Measurements from ENCODE around the gene CRADD. TPM values are rescaled to one million over a fixed set of nuclear protein-coding genes. Genes with fewer than 3 reads are reported as not detected.

Gene CRADD
- total and polyA plus RNA-seq, 2 donors (not counting 1 experiment from before 2014, with no cell fraction given), result 5.8 to 15.1 TPM

DNA sequence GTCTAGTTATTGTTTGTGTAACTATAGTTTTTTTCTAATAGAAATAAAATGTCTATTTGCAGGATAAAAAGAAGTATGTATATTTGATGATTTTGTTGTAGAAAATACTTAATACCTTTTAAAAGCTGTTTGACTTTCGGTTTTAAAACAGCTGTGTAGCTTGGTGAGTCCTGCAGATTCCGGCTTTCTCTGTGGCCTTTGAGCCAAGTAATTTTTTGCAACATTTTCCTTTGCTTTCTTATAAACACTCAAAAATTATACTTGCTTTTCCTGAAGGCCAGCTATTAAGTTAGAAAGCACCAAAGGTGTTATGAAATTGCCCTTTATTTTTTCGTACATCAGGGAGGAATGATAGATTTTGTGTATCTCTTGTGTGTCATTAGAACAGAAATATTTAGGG lies 63.6 kb downstream of the CRADD start:
- Histone ChIP-seq H3K4me1 (ENCODE audit: control insufficient read depth in 2 of 2, insufficient read depth in 2 of 2, low read length in 2 of 2) (peaks cover 8 to 15% of the 10 kb centered on the region in 2 donors), H3K27me3 (replicated peaks in 1 of 4; ENCODE audit: control extremely low read depth in 1 of 4, control insufficient read depth in 3 of 4, insufficient read depth in 4 of 4, low read length in 3 of 4) (no peaks in the 10 kb centered on the region), H3K36me3 (replicated peaks in 1 of 2; ENCODE audit: control extremely low read depth in 1 of 2, control insufficient read depth in 1 of 2, extremely low read depth in 1 of 2, insufficient read depth in 2 of 2, low read length in 1 of 2) (no peaks in the 10 kb centered on the region), H3K9ac (ENCODE audit: low read length) (peak overlapping the region; percentile 90), H3K4me3 (ENCODE audit: control extremely low read depth in 1 of 5, extremely low read depth in 1 of 5, insufficient read depth in 1 of 5, low read depth in 2 of 5, low read length in 4 of 5) (peak overlapping the region in 3 of 5 experiments; percentile 7 to 93 (median 9)), H3K9me3 (ENCODE audit: control extremely low read depth in 1 of 3, control insufficient read depth in 2 of 3, insufficient read depth in 1 of 3, low read length in 2 of 3) (no peaks in the 10 kb centered on the region), H3K79me2 (ENCODE audit: control insufficient read depth, insufficient read depth, low read length) (no peaks in the 10 kb centered on the region), H3K4me2 (replicated peaks; ENCODE audit: low read depth, low read length, poor library complexity, severe bottlenecking) (peak overlapping the region; percentile 93), H2AFZ (ENCODE audit: insufficient read depth, low read depth, low read length, poor library complexity, severe bottlenecking) (peak overlapping the region; percentile 95), H4K20me1 (ENCODE audit: control insufficient read depth, insufficient read depth, low read length, poor library complexity, severe bottlenecking) (no peaks in the 10 kb centered on the region), H3K27ac (ENCODE audit: low read length in 2 of 2) (no peak overlapping the region)
- CTCF ChIA-PET, result interaction anchor here (1.9 to 3.5 kb wide), 3 partner anchors 64 to 360 kb away, joined by 7 to 27 read pairs (median 15); partner anchors contain the start of gene CRADD
- peak overlapping the region; percentile 92 for H3K4me3 Mint-ChIP-seq
- no CpG with 5 or more reads among the region's 3 CpGs for WGBS (ENCODE audit: insufficient coverage)
- H3K27ac Mint-ChIP-seq, result no peak overlapping the region
- DNase-seq (peak; percentile 19), ATAC-seq (ENCODE audit: low read depth) (no peak)
- intact Hi-C loops (cut with micrococcal nuclease), result loop anchor here (2.0 to 5.0 kb wide), 3 partner anchors 64 to 813 kb away; partner anchors contain the start of genes CRADD, EEA1 and NUDT4
- POLR2A ChIA-PET, result no interaction called here
- no peak for TF ChIP-seq EZH2 (IDR thresholded peaks at IDR 0.05; ENCODE audit: borderline replicate concordance, insufficient read depth, low read depth, low read length, poor library complexity, severe bottlenecking)
- TF ChIP-seq, protein P1, sequence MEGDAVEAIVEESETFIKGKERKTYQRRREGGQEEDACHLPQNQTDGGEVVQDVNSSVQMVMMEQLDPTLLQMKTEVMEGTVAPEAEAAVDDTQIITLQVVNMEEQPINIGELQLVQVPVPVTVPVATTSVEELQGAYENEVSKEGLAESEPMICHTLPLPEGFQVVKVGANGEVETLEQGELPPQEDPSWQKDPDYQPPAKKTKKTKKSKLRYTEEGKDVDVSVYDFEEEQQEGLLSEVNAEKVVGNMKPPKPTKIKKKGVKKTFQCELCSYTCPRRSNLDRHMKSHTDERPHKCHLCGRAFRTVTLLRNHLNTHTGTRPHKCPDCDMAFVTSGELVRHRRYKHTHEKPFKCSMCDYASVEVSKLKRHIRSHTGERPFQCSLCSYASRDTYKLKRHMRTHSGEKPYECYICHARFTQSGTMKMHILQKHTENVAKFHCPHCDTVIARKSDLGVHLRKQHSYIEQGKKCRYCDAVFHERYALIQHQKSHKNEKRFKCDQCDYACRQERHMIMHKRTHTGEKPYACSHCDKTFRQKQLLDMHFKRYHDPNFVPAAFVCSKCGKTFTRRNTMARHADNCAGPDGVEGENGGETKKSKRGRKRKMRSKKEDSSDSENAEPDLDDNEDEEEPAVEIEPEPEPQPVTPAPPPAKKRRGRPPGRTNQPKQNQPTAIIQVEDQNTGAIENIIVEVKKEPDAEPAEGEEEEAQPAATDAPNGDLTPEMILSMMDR (IDR thresholded peaks at IDR 0.05), result no peak
- H3K27me3 Mint-ChIP-seq, result no peaks in the 10 kb centered on the region
- no peaks in the 10 kb centered on the region for H3K9me3 Mint-ChIP-seq (ENCODE audit: insufficient read depth)
- H3K4me1 Mint-ChIP-seq, result peaks cover 29% of the 10 kb centered on the region

DNA sequence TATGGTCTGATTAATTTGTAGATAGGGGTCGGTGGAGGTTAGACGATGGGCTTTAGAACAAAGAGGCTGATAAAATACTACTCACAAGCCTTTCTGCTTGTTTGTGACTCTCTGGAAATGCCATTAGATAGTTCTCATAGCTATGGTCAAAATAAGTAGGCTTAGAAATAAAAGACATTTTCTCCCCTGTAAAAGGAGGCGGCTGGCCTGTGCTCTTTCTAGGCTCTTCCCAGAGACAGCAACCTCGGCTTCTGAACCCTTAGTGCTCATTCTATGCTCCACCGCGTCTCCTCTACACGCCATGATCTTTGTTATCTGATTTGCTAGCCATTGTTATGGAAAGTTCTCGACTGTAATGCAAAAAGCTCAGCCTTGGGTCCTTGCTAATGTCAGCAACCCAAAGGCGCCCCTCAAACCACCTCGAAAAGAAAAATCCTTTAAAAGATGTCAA lies 64.5 kb downstream of the CRADD start:
- Histone ChIP-seq H3K4me1 (ENCODE audit: control insufficient read depth in 2 of 2, insufficient read depth in 2 of 2, low read length in 2 of 2) (peaks cover 8 to 15% of the 10 kb centered on the region in 2 donors), H3K9me3 (ENCODE audit: control extremely low read depth in 1 of 3, control insufficient read depth in 2 of 3, insufficient read depth in 1 of 3, low read length in 2 of 3) (no peaks in the 10 kb centered on the region), H3K79me2 (ENCODE audit: control insufficient read depth, insufficient read depth, low read length) (no peaks in the 10 kb centered on the region), H3K4me2 (replicated peaks; ENCODE audit: low read depth, low read length, poor library complexity, severe bottlenecking) (peak overlapping the region; percentile 93), H3K27me3 (replicated peaks in 1 of 4; ENCODE audit: control extremely low read depth in 1 of 4, control insufficient read depth in 3 of 4, insufficient read depth in 4 of 4, low read length in 3 of 4) (no peaks in the 10 kb centered on the region), H4K20me1 (ENCODE audit: control insufficient read depth, insufficient read depth, low read length, poor library complexity, severe bottlenecking) (no peaks in the 10 kb centered on the region), H3K4me3 (ENCODE audit: control extremely low read depth in 1 of 5, extremely low read depth in 1 of 5, insufficient read depth in 1 of 5, low read depth in 2 of 5, low read length in 4 of 5) (peak overlapping the region; percentile 59 to 93 (median 86)), H3K9ac (ENCODE audit: low read length) (peak overlapping the region; percentile 90), H3K36me3 (replicated peaks in 1 of 2; ENCODE audit: control extremely low read depth in 1 of 2, control insufficient read depth in 1 of 2, extremely low read depth in 1 of 2, insufficient read depth in 2 of 2, low read length in 1 of 2) (no peaks in the 10 kb centered on the region), H3K27ac (ENCODE audit: low read length in 2 of 2) (peak overlapping the region; percentile 11 to 38), H2AFZ (ENCODE audit: insufficient read depth, low read depth, low read length, poor library complexity, severe bottlenecking) (peak overlapping the region; percentile 95)
- peak overlapping the region; percentile 92 for H3K4me3 Mint-ChIP-seq
- 4% methylated on average over 8 of the region's 10 CpGs for WGBS (ENCODE audit: insufficient coverage)
- no peak for DNase-seq
- ChIA-PET CTCF (interaction anchor here (0.7 to 3.5 kb wide), 7 partner anchors 10 to 359 kb away, joined by 3 to 27 read pairs (median 4); partner anchors contain the start of gene CRADD), POLR2A (no interaction called here)
- H3K27ac Mint-ChIP-seq, result peak overlapping the region; percentile 78
- peaks cover 29% of the 10 kb centered on the region for H3K4me1 Mint-ChIP-seq
- no peaks in the 10 kb centered on the region for H3K9me3 Mint-ChIP-seq (ENCODE audit: insufficient read depth)
- TF ChIP-seq, protein P1 (IDR thresholded peaks at IDR 0.05), result no peak
- TF ChIP-seq EZH2 (IDR thresholded peaks at IDR 0.05; ENCODE audit: borderline replicate concordance, insufficient read depth, low read depth, low read length, poor library complexity, severe bottlenecking), result no peak
- H3K27me3 Mint-ChIP-seq, result no peaks in the 10 kb centered on the region
- intact Hi-C loops (cut with micrococcal nuclease), result loop anchor here (1.0 to 5.0 kb wide), 8 partner anchors 65 to 814 kb away; partner anchors contain the start of genes CRADD, EEA1, MRPL42 and NUDT4
- ATAC-seq (ENCODE audit: low read depth), result peak; percentile 46
